ENCODE results near the gene ERBB2. TPM values are rescaled to one million over a fixed set of nuclear protein-coding genes. Genes with fewer than 3 reads are reported as not detected.

The ERBB2 gene
- total and polyA plus RNA-seq, 2 of the 13 experiments (the other 11 are each of a cell fraction or from before 2014, with no cell fraction given), result 57.7 to 64.1 TPM

DNA sequence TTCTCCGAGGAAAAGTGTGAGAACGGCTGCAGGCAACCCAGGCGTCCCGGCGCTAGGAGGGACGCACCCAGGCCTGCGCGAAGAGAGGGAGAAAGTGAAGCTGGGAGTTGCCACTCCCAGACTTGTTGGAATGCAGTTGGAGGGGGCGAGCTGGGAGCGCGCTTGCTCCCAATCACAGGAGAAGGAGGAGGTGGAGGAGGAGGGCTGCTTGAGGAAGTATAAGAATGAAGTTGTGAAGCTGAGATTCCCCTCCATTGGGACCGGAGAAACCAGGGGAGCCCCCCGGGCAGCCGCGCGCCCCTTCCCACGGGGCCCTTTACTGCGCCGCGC, at the start of gene ERBB2 (continued):
- TF ChIP-seq GATA4 (IDR thresholded peaks at IDR 0.05; ENCODE audit: borderline replicate concordance, low read depth) (no peak), SATB2 (CRISPR knock-in tag; IDR thresholded peaks at IDR 0.05) (no peak), KMT2A (CRISPR knock-in tag; IDR thresholded peaks at IDR 0.05) (peak; percentile 57), PHF5A (CRISPR knock-in tag; IDR thresholded peaks at IDR 0.05; ENCODE audit: low read depth, unreplicated experiment) (no peak), STAG1 (CRISPR knock-in tag; IDR thresholded peaks at IDR 0.05) (no peak), NFRKB (IDR thresholded peaks at IDR 0.05) (no peak), ATM (IDR thresholded peaks at IDR 0.05; ENCODE audit: borderline replicate concordance) (no peak), ZNF674 (CRISPR knock-in tag; IDR thresholded peaks at IDR 0.05; ENCODE audit: low read depth) (no peak), ZSCAN22 (CRISPR knock-in tag; IDR thresholded peaks at IDR 0.05) (no peak), ZNF343 (CRISPR knock-in tag; IDR thresholded peaks at IDR 0.05) (0 out of 2 replicates have a peak, but pooled peaks have one; percentile 18), ZNF30 (CRISPR knock-in tag; IDR thresholded peaks at IDR 0.05) (no peak), PHF21A (CRISPR knock-in tag; IDR thresholded peaks at IDR 0.05) (no peak), BORCS8-MEF2B (CRISPR knock-in tag; IDR thresholded peaks at IDR 0.05) (peak; percentile 44; the same call in 1 of the 2 replicates), ZBTB21 (CRISPR knock-in tag; IDR thresholded peaks at IDR 0.05) (no peak), REXO4 (CRISPR knock-in tag; IDR thresholded peaks at IDR 0.05; ENCODE audit: borderline replicate concordance) (no peak), TEAD3 (CRISPR knock-in tag; optimal IDR thresholded peaks at IDR 0.05; ENCODE audit: borderline replicate concordance) (peak; percentile 98)
- TF ChIP-seq, protein P1, sequence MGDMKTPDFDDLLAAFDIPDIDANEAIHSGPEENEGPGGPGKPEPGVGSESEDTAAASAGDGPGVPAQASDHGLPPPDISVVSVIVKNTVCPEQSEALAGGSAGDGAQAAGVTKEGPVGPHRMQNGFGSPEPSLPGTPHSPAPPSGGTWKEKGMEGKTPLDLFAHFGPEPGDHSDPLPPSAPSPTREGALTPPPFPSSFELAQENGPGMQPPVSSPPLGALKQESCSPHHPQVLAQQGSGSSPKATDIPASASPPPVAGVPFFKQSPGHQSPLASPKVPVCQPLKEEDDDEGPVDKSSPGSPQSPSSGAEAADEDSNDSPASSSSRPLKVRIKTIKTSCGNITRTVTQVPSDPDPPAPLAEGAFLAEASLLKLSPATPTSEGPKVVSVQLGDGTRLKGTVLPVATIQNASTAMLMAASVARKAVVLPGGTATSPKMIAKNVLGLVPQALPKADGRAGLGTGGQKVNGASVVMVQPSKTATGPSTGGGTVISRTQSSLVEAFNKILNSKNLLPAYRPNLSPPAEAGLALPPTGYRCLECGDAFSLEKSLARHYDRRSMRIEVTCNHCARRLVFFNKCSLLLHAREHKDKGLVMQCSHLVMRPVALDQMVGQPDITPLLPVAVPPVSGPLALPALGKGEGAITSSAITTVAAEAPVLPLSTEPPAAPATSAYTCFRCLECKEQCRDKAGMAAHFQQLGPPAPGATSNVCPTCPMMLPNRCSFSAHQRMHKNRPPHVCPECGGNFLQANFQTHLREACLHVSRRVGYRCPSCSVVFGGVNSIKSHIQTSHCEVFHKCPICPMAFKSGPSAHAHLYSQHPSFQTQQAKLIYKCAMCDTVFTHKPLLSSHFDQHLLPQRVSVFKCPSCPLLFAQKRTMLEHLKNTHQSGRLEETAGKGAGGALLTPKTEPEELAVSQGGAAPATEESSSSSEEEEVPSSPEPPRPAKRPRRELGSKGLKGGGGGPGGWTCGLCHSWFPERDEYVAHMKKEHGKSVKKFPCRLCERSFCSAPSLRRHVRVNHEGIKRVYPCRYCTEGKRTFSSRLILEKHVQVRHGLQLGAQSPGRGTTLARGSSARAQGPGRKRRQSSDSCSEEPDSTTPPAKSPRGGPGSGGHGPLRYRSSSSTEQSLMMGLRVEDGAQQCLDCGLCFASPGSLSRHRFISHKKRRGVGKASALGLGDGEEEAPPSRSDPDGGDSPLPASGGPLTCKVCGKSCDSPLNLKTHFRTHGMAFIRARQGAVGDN (CRISPR knock-in tag; IDR thresholded peaks at IDR 0.05), result peak; percentile 50; the same call in 1 of the 2 replicates
- TF ChIP-seq, protein P2, sequence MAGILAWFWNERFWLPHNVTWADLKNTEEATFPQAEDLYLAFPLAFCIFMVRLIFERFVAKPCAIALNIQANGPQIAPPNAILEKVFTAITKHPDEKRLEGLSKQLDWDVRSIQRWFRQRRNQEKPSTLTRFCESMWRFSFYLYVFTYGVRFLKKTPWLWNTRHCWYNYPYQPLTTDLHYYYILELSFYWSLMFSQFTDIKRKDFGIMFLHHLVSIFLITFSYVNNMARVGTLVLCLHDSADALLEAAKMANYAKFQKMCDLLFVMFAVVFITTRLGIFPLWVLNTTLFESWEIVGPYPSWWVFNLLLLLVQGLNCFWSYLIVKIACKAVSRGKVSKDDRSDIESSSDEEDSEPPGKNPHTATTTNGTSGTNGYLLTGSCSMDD (CRISPR knock-in tag; IDR thresholded peaks at IDR 0.05), result no peak
- TF ChIP-seq, protein P3, sequence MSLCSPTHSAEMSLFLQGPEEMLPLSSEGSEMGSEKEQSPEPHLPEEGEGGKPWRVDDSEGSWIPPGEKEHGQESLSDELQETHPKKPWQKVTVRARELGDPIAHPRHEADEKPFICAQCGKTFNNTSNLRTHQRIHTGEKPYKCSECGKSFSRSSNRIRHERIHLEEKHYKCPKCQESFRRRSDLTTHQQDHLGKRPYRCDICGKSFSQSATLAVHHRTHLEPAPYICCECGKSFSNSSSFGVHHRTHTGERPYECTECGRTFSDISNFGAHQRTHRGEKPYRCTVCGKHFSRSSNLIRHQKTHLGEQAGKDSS (CRISPR knock-in tag; IDR thresholded peaks at IDR 0.05; ENCODE audit: borderline replicate concordance, low read depth), result 0 out of 2 replicates have a peak, but pooled peaks have one; percentile 10
- TF ChIP-seq, protein P4, sequence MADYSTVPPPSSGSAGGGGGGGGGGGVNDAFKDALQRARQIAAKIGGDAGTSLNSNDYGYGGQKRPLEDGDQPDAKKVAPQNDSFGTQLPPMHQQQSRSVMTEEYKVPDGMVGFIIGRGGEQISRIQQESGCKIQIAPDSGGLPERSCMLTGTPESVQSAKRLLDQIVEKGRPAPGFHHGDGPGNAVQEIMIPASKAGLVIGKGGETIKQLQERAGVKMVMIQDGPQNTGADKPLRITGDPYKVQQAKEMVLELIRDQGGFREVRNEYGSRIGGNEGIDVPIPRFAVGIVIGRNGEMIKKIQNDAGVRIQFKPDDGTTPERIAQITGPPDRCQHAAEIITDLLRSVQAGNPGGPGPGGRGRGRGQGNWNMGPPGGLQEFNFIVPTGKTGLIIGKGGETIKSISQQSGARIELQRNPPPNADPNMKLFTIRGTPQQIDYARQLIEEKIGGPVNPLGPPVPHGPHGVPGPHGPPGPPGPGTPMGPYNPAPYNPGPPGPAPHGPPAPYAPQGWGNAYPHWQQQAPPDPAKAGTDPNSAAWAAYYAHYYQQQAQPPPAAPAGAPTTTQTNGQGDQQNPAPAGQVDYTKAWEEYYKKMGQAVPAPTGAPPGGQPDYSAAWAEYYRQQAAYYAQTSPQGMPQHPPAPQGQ (CRISPR knock-in tag; IDR thresholded peaks at IDR 0.05; ENCODE audit: borderline replicate concordance), result no peak
- TF ChIP-seq, protein P5, sequence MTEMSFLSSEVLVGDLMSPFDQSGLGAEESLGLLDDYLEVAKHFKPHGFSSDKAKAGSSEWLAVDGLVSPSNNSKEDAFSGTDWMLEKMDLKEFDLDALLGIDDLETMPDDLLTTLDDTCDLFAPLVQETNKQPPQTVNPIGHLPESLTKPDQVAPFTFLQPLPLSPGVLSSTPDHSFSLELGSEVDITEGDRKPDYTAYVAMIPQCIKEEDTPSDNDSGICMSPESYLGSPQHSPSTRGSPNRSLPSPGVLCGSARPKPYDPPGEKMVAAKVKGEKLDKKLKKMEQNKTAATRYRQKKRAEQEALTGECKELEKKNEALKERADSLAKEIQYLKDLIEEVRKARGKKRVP (CRISPR knock-in tag; IDR thresholded peaks at IDR 0.05), result 0 out of 4 replicates have a peak, but pooled peaks of 1 of the 2 experiments have one; percentile 30
